Globus pallidus (tissue), 1 donor: ENCODE data around the gene CD72.
A peak's percentile ranks its signal among the peaks of the same experiment; 100 is the strongest.
"Not testable (repeated sequence)": the region's sequence is repeated elsewhere in the genome, so short reads cannot be mapped to it uniquely, and the experiment has no call there.

Source experiments
- DNase-seq: peaks from one replicate; pipeline ENCODE4 v3.0.0-alpha.2; 2015; ENCODE audit warnings: low spot score

CD72 gene

GRCh38 chr9:35616681-35617459 lies 1.3 kb downstream of the CD72 start:
- DNase-seq: peak; percentile 37

- no peak for DNase-seq
Observed at GRCh38 chr9:35615981-35616680, 2.1 kb downstream of the CD72 start.

DNA sequence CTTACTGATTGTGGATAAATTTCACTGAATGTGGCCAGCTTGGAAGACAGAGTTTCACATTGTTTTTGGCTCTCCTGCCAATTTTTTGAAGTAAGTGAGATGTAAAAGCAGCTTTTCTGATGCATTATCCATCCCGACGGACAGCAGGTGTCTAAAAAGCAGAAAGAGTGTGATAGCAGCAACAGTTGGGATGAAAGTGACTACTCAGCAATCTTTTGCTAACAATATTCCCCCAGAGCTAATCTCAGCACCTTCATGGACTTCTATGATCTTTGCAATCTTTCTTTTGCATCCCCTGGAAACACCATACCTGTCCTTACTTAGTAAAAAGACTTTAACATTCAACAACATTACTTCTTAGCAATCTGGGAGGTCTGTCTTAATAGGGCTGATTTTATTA lies 5.4 kb downstream of the CD72 start:
- DNase-seq: no peak

- DNase-seq: not testable (repeated sequence)
Observed at GRCh38 chr9:35612066-35612465, 6.1 kb downstream of the CD72 start.

DNA sequence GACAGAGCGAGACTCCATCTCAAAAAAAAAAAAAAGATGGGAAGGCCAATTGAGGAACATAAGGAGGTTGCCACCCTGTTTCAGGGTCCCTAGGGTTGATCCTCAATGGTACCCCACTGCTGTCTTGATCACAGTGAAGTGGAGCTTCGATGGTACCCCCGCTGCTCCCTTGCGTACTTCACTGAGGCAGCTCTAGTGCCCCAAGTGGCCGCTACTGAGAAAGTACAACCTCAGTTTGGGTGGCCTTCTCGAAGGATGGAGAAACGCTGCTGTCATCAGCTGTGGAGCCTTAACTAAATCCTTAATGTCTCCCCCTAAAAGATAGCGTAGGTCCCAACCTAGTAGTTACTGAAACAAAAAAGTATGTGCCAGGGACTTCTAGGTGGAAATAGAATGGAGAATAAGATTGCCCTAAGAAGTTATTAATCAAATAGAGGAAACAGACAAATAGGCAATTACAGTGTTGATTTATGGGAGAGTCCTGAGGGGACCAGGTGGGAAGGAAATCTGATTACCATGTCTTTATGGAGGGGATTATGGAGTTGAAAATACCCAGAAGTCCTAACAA lies 6.9 kb downstream of the CD72 start:
- peak; percentile 58 for DNase-seq

GRCh38 chr9:35609820-35610163 lies 8.4 kb downstream of the CD72 start:
- no peak for DNase-seq

DNA sequence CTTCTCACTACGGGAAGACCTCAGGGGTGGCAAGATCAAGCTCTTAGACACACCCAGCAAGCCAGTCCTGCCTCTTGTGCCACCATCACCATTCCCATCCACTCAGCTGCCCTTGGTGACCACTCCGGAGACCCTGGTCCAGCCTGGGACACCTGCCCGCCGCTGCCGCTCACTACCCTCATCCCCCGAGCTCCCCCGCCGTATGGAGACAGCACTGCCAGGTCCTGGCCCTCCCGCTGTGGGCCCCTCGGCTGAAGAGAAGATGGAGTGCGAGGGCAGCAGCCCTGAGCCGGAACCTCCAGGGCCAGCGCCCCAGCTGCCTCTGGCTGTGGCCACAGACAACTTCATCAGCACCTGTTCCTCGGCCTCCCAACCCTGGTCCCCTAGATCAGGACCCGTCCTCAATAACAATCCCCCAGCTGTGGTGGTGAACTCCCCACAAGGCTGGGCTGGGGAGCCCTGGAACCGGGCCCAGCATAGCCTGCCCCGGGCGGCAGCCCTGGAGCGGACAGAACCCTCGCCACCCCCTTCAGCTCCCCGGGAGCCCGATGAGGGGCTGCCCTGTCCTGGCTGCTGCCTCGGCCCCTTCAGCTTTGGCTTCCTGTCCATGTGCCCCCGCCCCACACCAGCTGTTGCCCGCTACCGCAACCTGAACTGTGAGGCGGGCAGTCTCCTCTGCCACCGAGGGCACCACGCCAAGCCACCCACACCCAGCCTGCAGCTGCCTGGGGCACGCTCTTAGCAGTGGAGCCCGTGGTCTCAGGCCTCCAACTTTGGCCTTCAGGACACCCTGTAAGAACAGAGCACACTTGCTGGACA lies 9.0 kb downstream of the CD72 start:
- no peak for DNase-seq

DNA sequence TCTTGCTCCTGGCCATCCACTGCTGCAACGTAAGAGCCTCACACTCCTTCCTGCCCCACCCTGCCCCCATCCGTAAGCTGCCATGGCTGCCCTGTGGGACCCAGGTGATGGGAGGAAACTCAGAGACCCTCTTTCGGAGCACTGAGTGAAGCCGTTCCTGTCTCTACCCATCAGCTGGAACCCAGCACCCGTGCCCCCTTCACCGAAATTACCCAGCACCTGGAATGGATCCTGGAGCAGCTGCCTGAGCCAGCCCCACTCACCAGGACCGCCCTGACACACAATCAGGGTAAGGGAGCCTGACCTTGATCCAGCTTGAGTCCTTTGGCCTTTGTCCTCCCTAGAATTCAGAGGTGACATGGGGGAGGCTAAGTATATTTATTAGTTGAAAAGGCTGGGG lies 10.0 kb downstream of the CD72 start:
- no peak for DNase-seq

DNA sequence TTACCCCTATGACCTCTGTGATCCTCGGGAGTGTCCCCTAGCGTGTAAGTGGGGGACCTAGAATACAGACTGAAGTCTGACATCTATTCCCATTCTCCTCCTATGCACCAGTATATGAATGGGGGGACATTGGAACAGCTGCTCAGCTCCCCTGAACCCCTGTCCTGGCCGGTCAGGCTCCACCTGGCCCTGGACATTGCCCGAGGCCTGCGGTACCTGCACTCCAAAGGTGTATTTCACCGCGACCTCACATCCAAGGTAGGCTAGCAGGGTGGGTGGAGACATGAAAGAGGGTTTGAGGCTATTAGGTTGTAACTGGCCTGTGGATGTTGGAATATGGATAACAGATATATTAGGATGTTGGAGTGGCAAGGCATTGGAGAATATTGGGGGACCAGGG lies 11.5 kb downstream of the CD72 start:
- no peak for DNase-seq

- DNase-seq: peak; percentile 11
Observed at GRCh38 chr9:35606138-35606504, 12.1 kb downstream of the CD72 start.

DNA sequence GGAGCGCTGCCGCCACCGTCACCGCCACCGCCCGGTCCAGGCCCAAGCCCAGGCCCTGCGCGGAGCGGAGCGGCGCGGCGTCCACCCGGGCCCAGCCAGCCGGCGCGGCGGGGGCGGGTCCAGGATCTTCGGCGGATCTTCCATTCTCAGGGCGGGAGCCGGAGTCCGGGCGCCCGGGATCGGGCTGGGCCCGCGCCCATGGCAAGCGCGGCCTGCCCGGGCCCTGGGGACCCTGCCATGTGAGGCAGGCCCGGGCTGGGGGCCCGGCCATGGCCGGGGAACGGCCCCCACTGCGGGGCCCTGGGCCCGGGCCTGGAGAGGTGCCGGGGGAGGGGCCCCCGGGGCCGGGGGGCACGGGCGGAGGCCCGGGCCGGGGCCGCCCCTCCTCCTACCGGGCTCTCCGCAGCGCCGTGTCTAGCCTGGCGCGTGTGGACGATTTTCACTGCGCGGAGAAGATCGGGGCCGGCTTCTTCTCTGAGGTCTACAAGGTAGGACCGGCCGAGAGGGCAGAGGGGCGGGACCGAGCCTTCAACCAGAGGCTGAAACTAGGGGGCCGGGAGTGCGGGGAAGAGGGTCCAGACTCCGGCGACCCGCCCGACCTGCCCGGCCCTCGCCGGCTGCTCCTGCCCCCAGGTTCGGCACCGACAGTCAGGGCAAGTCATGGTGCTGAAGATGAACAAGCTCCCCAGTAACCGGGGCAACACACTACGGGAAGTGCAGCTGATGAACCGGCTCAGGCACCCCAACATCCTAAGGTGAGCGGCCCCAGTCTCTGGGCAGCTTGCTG lies 12.7 kb downstream of the CD72 start:
- DNase-seq: peak; percentile 17

GRCh38 chr9:35604578-35605350 lies 13.4 kb downstream of the CD72 start, which contains the start of gene TESK1:
TSS of gene TESK1 (plus strand) at chr9:35605262. CDS start at chr9:35605620, 358 bp downstream.
- DNase-seq: peak; percentile 58

- DNase-seq: peak; percentile 99
Observed at GRCh38 chr9:35603986-35604577, 14.1 kb downstream of the CD72 start.

DNA sequence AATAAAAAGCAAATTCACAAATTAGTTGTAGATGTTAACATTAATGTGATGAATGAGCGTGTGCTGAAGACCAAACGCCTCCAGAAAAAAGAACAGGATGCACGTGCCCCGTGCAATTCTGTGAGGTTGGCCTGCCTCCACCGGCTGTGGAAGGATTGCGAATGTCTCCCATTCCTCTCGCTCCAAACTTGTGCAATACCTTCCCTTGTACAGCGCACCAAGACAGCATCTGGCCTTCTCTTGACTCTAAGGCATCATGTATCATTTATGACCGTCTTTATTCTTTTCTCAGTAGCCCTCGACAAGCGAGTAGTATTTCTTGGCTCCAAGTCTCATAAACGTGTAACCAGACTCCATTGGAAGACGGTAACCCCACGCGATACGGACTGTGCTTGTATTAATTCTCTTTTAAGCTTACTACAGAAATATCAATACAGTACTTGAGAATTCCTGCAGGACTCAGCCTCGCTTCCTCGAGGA lies 14.7 kb downstream of the CD72 start:
- DNase-seq: no peak

- peak; percentile 33 for DNase-seq
Observed at GRCh38 chr9:35599763-35600604, 18.2 kb downstream of the CD72 start.

- no peak for DNase-seq
Observed at GRCh38 chr9:35598866-35599590, 19.2 kb downstream of the CD72 start.

DNA sequence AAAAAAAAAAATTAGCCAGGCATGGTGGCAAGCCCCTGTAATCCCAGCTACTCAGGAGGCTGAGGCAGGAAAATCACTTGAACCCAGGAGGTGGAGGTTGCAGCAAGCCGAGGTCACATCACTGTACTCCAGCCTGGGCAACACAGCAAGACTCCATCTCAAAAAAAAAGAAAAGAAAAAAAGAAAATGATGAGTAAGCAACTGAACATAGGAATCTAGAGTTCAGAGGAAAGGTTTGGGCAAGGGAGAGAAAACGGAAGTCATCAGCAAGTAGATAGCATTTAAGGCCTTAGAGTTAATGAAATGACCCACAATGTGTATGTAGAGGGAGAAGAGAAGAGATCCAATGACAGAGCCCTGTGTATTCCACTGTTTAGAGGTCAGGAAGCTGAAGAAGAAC lies 21.3 kb downstream of the CD72 start:
- DNase-seq: not testable (repeated sequence)

DNA sequence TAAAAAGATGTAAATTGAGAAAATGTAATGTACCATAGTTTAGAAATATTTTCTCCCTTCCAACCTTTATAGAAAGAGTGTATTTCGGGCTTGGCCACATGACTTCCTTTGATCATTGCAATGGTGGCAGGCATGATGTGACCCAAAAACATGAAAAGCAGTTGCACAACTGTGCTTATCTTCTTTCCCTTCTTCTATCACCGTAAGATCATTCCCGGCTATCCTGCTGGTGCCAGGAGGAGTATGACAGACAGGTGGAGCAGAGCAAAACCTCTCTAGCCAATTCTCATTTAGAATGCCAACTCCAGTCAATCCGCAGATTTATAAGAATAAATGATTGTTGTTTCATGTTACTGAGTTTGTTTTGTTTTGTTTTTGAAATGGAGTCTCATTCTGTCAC lies 23.7 kb downstream of the CD72 start:
- DNase-seq: no peak

DNA sequence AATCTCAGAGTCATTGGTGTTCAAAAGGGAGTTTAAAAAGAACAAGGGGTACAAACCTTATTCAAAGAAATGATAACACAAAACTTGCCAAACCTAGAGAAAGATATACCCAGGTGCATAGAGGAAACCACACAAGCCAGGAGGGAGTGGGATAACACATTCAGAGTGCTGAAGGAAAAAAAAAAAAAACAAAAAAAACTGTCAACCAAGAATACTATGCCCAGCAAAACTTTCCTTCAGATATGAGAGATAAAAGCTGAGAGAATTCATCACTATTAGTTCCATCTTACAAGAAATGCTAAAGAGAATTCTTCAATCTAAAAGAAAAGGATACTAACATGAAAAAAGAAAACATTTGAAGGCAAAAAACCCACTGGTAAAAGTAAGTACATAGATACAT lies 24.6 kb downstream of the CD72 start:
- no peak for DNase-seq
